Right ventricle myocardium inferior (tissue), 1 donor: ENCODE measurements around the gene CLCN3. TPM values are rescaled to one million over a fixed set of nuclear protein-coding genes. Genes with fewer than 3 reads are reported as not detected.
A peak's percentile ranks its signal among the peaks of the same experiment; 100 is the strongest.
"Not testable (repeated sequence)": the region's sequence is repeated elsewhere in the genome, so short reads cannot be mapped to it uniquely, and the experiment has no call there.

Experiments
- ATAC-seq: fragments of 200-7000 bp; cut with Tn5 transposase; one replicate; pipeline ENCODE4 v1.9.1; 2020; ENCODE audit warnings: mild to moderate bottlenecking, moderate library complexity
- DNase-seq: peaks from one replicate; pipeline ENCODE4 v3.0.0; 2021; ENCODE audit errors: missing footprints
- intact Hi-C: fragments of 100-400 bp; cut with DNase I; formaldehyde crosslinking; loops from one replicate; pipeline ENCODE4 v1.11.0; 2022
- long read RNA-seq: library from polyadenylated mRNA; unstranded; transcript quantifications from one replicate; pipeline ENCODE4 v2.0.0, GENCODE V29; 2021
- total RNA-seq: library from RNA; stranded (reverse); fragmentation: NEBNext Ultra II Directional; extraction: Animal tissue kit (Norgen Biotek cat#: 25700); gene quantifications from one replicate; pipeline ENCODE4 v1.2.1, GENCODE V29; 2021
- donor health status: DM: no; HTN: yes; CAD: no; lungs with severe emphysema.

The CLCN3 gene
- 58.3 TPM for total RNA-seq
- long read RNA-seq, full-length matches to known transcripts: 26 of 31 reads
- long read RNA-seq, partial matches to known transcripts: 4 of 31 reads
- long read RNA-seq, other reads (novel, unspliced or antisense): 1 of 31 reads

DNA sequence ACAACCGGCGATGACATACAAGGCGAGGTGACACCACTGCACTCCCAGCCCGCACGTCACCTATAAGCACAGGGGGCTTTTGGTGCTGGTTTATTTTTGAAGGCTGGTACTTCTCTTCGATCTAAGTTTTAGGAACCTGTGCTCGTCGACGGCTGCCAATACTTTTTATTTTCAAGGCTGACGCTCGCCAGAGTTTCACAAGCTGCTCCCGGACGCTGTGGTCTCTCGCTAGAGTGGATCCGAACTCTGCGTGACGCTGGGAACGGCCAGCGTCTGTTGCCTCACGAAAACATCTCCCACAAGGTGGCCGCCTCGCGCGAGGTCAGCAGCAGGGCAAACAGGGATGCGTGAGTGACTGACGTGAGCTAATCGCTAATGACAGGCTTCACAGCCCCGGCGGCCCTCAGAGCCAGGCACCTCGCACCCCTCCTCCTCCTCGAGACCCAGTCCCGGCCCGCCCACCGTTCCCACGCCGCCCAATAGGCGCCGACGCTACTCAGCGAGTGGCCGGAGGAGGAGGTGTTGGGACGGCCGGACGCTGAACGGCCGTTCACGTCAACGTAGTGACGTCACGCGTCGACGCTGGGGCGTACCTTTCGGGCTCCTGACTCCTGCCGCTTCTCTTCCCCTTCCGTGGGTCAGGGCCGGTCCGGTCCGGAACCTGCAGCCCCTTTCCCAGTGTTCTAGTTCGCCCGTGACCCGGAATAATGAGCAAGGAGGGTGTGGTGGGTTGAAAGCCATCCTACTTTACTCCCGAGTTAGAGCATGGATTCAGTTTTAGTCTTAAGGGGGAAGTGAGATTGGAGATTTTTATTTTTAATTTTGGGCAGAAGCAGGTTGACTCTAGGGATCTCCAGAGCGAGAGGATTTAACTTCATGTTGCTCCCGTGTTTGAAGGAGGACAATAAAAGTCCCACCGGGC lies at the start of gene CLCN3:
Gene CLCN3, plus strand, starts transcription at position 621 of the 922 bp plus-strand sequence. CDS start 15,351 bp downstream, outside the sequence.
- DNase-seq (peak; percentile 99), ATAC-seq (peak; percentile 99)
- intact Hi-C loops: loop anchor here (1.0 kb wide), 1 partner anchor 40 kb away; no protein-coding TSS in a partner anchor

DNA sequence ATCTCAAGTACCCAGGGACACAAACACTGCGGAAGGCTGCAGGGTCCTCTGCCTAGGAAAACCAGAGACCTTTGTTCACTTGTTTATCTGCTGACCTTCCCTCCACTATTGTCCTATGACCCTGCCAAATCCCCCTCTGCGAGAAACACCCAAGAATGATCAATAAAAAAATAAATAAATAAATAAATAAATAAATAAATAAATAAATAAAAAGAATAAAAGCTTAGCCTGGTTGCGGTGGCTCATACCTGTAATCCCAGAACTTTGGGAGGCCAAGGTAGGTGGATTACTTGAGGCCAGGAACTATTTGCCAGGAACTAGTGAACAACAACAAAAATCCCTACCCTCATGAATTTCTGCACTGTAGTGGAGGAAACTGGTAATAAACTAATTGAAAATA lies 49.4 kb upstream of the CLCN3 start:
- ATAC-seq, DNase-seq, intact Hi-C loops: not testable (repeated sequence)

DNA sequence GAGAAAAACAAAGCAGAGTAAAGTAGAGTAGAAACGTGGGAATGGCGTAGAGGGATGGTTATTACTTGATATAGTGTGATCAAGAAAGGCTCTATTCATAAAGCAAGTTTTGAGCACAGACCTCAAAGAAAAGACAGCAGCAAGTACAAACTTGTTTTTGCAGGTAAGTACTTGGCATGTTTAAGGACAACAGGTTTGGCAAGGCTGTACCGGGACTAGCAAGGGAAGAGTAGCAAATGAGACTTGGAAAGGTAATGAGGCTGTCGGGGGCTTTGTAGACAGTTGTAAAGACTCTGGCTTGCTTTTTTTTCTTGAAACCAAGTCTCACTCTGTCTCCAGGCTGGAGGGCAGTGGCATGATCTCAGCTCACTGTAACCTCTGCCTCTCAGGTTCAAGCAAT lies 48.9 kb upstream of the CLCN3 start:
- no peak for ATAC-seq
- intact Hi-C loops: no loop called here
- no peak for DNase-seq

DNA sequence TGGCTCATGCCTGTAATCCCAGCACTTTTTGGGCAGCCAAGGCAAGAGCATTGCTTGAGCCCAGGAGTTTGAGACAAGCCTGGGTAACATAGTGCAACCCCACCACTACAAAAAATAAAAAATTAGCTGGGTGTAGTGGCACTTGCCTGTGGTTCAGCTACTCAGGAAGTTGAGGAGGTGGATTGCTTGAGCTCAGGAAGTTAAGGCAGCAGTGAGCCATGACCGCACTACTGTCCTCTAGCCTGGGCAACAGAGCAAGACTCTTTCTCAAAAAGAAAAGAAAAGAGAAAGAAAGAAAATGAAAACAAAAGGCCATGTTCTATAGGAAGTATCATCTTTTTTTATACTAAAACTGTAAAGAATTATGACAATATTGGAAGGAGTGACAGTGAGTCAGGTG lies 46.5 kb upstream of the CLCN3 start:
- ATAC-seq (no peak), DNase-seq (no peak)
- intact Hi-C loops: no loop called here

DNA sequence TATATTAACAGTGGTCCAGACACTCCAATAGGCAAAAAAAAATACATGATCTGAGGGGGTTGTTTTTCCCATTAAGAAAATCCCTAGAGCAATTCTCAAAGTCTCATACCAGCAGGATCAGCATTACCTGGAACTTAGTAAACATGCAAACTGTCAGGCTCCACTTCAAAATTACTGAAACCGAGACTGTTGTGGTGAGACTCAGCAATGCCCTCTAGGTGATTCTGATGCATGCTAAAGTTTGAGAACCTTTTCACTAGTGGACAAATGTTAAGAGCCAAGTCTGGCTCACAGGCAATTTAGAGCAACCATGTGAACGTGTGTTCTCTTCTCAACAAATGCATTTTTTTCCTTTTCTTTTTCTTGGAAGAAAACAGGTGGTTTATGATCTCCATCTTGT lies 38.2 kb upstream of the CLCN3 start:
- DNase-seq: no peak
- ATAC-seq: no peak
- intact Hi-C loops: no loop called here

DNA sequence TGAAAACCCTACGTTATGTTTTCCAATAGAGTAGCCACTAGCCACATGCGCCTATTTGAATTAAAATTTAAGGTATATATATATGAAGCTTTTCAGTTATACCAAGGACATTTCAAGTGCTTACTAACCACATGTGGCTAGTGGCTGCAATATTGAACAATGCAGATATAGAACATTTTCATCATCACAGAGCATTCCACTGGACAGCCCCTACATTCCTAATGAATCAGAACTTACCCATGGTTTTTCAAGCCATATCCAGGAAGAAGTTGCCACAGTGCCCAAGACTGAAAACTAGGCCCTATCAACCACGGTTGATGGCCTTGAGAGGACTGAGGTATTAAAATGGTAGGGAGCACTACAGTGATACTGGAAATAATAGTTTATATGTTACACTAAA lies 37.7 kb upstream of the CLCN3 start:
- intact Hi-C loops: no loop called here
- no peak for ATAC-seq
- no peak for DNase-seq

DNA sequence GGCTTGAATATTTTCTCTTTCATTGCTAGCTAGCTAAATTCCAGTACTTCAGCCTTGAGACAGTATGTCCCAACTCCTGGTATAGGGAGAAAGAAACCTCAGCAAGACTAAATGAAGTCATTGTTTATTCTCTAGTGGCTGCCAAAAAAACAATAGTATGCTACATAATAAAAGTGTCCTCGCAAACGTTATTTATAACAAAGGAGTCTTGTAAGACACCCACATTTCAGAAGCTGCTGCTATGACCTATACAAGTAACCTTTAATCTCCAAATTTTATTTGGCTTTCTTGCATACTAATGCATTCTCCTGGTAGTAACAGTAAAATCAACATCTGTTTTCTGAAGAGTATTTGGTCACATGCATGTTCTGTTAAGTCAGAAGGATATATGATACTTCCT lies 36.8 kb upstream of the CLCN3 start:
- intact Hi-C loops: no loop called here
- ATAC-seq: no peak

DNA sequence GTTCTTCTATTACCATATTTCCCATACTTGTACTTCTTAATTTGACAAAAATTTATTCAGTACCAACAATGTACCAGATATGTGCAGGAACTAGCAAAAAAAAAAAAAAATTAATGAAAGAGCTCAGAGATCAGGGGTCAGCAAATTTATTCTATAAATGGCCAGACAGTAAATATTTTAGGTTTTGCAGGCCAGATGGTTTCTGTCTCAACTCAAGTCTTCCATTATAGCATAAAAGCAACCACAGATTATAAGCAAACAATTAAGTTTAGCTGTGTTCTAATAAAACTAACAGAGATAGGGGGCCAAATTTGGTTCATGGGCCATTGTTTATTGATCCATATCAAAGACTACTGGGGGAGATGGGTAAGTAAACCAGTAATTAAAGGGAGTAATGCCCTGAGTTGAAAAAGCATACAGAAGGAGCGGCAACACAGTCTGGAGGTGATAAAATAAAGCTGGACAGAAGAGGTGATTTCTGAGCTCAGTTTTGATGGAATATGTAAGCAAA lies 27.3 kb upstream of the CLCN3 start:
- no peak for ATAC-seq
- intact Hi-C loops: no loop called here
- DNase-seq: no peak

More for the DNA sequence above, 36.8 kb upstream of the CLCN3 start:
- DNase-seq: no peak

DNA sequence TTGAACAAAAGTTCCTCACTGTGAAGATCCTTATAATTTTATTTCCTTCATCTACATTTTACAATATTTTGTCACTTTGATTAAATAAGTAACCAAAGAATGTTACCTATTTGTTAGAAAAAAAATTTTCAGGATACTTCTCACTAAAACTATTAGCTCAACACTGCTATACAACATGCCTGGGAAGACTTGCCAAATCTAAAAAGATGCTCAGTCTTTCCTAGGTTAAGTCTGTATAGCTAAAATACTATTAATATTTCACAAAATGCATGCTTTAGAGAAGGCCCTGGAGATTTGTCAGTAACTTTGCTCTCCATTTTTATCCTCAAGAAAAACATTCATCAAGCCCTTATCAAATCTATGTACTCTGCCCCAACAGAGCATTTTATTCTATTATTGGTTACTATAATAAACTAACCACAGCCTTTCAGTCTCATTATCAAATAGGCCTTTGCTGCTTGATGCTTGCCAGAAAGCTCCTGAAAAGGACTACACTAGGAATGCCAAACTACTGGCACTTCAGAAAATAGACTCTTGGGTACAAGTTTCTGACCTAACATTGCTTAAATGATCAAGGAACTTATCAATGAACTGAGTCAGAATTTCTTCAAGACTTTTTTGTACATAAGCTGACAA lies 25.7 kb upstream of the CLCN3 start:
- ATAC-seq: peak; percentile 72
- no peak for DNase-seq
- intact Hi-C loops: no loop called here

DNA sequence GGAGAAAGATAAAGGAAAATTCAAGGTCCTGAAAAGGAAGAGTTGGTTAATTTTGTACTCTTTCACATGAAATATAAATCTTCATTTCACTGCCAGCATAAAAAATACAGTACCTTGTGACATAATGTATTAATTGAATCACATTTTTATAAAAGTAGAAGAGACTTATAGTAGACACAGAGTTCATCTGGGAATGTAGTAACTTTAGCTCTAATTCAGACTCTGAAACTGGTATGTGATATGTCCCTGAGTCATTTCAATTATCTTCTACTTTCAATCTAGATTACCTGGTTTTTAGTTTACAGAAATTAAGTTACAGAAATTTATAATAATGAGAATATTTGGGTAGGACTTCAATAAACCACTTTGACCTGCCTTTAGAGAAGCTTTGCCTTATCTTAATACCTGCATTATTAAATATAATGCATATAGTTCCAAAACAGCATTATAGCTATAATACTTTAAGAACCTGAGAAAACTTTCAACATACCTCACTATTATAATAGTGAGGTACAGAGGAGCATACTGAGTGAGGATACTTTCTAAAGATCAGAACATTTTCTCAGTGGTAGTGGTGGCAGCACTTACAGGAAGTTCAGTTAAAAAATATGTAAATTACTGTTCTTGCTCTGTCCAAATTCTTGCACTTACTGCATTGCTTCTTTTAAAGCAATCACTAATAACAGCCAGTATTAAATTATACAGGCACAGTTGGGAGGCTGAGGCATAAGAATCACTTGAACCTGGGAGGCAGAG lies 19.2 kb upstream of the CLCN3 start:
- intact Hi-C loops: no loop called here
- DNase-seq (no peak), ATAC-seq (no peak)

DNA sequence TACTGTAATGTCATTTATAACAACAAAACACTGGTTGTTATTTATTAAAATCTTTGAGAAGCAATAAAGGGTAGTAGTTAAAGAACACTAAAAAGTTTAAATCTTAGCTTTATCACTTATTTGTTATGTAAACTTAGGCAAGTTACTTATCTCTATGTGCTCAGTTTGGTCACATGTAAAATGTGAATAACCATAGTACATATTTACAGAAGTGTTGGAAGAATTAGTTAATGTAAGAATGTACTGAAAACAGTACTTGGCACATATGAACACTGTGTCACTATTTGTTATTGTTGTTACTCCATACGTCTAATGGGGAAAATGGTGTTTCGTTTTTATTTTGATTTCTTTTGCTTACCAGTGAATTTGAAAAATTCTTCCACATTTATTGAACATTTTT lies 17.1 kb upstream of the CLCN3 start:
- intact Hi-C loops: no loop called here
- DNase-seq (no peak), ATAC-seq (no peak)

DNA sequence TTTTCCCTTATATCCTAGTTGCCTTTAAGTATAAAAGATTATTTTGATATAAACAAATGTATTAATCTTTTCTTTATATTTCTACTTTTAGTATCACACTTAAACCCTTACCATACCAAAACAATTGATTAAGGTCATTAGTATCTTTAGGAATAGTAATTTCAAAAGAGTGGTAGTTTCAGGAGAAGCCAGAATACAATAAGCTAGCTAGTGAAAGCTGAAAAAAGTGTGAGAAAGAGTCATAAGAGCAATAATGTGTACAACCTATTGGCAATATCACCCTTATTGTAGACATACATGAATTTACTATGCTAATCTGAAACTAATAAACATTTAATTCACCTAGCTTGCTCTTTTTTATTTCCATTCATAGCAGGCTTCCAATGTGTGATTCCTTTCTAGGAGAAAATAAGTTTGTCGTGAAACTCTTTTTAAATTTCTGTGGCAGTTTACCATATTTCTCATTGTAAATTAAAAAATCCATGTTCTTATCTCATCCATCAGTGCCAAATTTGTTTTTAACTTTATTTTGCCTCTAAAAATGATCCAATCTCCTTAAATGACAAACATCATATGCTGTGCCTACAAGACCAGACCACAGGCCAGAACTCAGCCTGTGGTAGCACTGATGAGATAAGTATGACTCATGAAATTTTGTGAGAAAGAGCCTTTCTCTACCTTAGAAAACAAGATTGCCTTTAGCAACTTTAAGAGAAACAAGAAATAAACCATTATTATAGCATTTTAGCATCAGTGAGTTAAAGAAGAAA lies 16.1 kb upstream of the CLCN3 start:
- intact Hi-C loops: no loop called here
- ATAC-seq (peak; percentile 64), DNase-seq (no peak)

DNA sequence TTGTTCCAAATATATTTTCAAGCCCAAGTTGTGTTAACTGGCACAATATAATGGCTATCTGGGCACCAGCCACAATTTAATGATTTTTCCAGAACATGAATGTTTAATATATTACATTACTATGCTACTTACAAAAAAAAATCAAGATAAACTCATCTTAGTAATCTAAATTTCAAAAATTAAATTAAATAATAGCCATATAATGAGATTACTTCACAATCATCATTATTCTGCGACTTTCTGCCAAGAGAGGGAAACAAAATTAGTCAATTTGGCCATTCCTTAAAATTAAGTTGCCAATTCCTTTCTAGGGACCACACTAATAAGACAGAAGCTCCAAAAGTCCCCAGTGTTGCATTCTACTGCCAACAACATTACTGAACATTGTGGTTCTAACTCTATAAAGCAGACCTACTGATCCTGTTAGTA lies 15.5 kb upstream of the CLCN3 start:
- ATAC-seq (no peak), DNase-seq (no peak)
- intact Hi-C loops: no loop called here

DNA sequence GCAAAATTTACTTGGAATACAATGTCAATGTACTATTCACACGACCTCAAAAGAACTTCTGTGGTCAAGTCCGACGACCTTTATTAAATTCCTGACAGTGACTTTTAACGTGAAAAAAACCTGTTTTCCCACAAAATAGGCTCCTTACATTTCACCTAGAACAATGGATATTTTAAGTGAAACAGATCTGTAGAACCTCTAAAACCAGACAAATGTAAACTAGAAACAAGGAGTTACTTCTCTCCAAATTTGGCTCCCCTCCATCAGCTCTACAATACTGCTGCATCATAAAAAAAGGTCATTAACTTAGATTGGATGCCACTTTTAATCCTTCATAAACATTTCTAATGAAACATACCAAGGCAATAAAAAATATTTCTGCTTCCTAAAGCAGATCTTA lies 9.2 kb upstream of the CLCN3 start:
- DNase-seq (no peak), ATAC-seq (no peak)
- intact Hi-C loops: loop anchor here (5.0 kb wide), 3 partner anchors 101 to 416 kb away; partner anchors contain the start of genes HPF1 and MFAP3L

DNA sequence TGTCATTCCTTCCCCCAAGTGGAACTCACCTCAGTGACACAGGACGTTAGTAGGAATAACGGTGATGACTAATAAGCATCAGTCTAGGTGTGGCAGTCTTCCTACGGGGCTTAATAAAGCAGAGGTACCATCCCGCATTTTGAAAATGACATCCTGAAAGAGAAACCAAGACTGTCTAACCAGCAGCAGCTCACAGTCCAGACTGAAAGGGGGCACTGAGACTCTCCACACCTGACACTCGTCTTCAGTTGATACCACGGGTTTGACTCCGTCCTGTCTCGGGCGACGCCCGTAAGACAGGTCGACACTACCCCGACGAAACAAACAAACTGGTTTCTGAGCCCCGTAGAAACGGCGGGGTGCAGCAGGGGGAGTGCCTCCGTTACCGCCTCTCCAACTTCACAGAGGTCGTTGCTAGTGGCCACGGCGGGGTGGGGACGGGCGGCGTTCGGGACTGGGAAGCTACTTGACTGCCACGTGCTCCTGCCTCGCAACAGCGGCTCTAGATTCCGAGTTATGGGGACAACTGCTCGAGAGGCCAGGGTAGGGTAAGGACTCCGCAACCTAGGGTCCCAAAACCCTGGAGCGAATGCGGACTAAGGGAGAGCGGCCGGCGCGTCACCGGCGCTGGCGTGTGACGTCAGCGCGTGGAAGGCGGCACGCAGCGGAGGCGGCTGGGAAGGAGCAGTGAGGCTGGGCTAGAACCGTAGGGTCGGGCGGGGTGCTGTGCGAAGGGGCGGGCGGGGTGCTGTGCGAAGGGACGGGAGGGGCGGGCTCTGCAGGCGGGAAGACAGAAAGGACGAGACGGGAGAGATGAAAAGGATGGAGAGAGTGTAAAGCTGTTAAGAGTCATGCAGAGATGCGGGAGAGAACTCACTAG lies 8.1 kb upstream of the CLCN3 start, which contains the start of gene NEK1:
Gene NEK1, minus strand, starts transcription at position 593 of the 880 bp plus-strand sequence. CDS start 9,953 bp downstream, outside the sequence.
- DNase-seq (peak; percentile 94), ATAC-seq (peak; percentile 98)
- intact Hi-C loops: loop anchor here (2.0 to 5.0 kb wide), 4 partner anchors 100 to 439 kb away; partner anchors contain the start of genes HPF1 and MFAP3L

DNA sequence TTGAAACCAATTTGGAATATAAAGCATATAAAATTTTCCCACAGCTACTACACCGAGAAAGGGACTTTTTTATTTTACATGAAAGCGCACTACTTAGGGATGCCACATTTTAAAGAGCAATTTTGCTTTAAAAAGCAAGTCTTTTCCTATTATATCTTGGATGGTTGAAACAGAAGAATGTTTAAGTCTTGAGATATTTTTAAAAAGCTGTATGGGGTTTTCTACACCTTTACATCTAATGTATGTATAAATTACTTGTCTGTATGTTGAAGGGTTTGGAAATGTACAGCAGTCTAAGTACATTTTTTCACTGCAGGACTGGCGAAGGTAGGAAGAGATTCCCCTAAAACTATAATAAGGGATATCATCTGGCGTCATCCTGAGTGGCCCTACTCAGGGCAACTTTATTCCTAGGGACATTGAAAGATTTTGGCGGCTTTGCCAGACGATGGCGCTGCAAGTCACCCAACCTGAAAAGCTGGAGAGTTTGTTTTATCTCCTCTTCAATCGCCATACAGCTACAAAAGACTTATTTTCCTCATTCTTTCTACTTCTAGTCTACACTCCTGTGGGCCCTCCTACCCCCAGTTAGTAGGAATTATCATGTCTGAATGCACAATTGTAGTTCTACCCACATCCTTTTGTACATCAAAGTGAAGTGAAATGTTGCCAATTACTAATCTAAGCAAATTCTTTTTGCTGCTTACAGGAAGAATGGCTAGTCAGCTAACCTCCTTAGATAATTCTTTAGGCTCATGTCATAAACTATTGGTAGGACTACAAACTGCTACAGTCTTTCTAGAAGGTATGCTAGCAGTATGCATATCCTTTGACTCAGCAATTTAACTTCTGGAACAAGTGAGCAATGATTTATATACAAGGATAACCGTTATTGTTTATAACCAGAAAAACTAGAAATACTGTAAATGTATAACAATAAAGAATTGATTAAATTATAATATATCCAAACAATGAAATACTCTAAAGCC lies 7.2 kb upstream of the CLCN3 start:
- intact Hi-C loops: loop anchor here (2.0 to 5.0 kb wide), 4 partner anchors 99 to 438 kb away; partner anchors contain the start of genes HPF1 and MFAP3L
- peak; percentile 75 for ATAC-seq
- DNase-seq: peak; percentile 76
